Neuronal stem cell (in vitro differentiated cells): Measurements from ENCODE around the gene YIPF5.

ENCODE experiments used
- DNase-seq: peaks from one replicate; pipeline ENCODE4 v3.0.0-alpha.2; 2013; ENCODE audit warnings: low spot score
- H2AFZ ChIP-seq: one replicate; pipeline ENCODE4 v1.6.1; 2013; ENCODE audit warnings: mild to moderate bottlenecking, low read length, inconsistent platforms
- H2AK5ac ChIP-seq: 2 replicates; pipeline ENCODE4 v1.6.1; 2013; ENCODE audit warnings: low read depth, mild to moderate bottlenecking, inconsistent platforms, low read length, moderate library complexity, mixed read lengths
- H2BK120ac ChIP-seq: 2 replicates; pipeline ENCODE4 v1.6.1; 2013; ENCODE audit warnings: low read depth, mild to moderate bottlenecking, inconsistent platforms, low read length, moderate library complexity, mixed read lengths
- H2BK12ac ChIP-seq: one replicate; pipeline ENCODE4 v1.6.1; 2013; ENCODE audit warnings: low read length, inconsistent platforms
- H2BK15ac ChIP-seq: 2 replicates; pipeline ENCODE4 v1.6.1; 2013; ENCODE audit warnings: mild to moderate bottlenecking, low read length, inconsistent platforms, mixed read lengths
- H2BK5ac ChIP-seq: one replicate; pipeline ENCODE4 v1.6.1; 2013; ENCODE audit warnings: inconsistent platforms, mild to moderate bottlenecking, low read length, moderate library complexity
- H3K14ac ChIP-seq: one replicate; pipeline ENCODE4 v1.6.1; 2013; ENCODE audit warnings: low read length, inconsistent platforms
- H3K18ac ChIP-seq: 2 replicates; pipeline ENCODE4 v1.6.1; 2013; ENCODE audit warnings: low read length, inconsistent platforms
- H3K23ac ChIP-seq: 2 replicates; pipeline ENCODE4 v1.6.1; 2013; ENCODE audit warnings: low read depth, mild to moderate bottlenecking, mixed read lengths, low read length, inconsistent platforms; ENCODE audit not compliant: poor library complexity
- H3K27ac ChIP-seq: replicated peaks from 3 replicates; pipeline ENCODE4 v1.5.1; 2013; ENCODE audit warnings: low read length, inconsistent platforms
- H3K27me3 ChIP-seq, 3 experiments: 2 replicates each; pipeline ENCODE4 v1.6.1; 2013; ENCODE audit warnings: low read length in 3 of 3, mild to moderate bottlenecking in 2 of 3, inconsistent platforms in 1 of 3, low read depth in 1 of 3, mixed read lengths in 1 of 3, moderate library complexity in 1 of 3; ENCODE audit not compliant: control insufficient read depth in 3 of 3, insufficient read depth in 3 of 3
- H3K36me3 ChIP-seq, 2 donors: replicated peaks in 1 of 2; 2 replicates each; pipeline ENCODE4 v1.6.1; 2013; ENCODE audit warnings: low read length in 2 of 2; ENCODE audit not compliant: control insufficient read depth in 2 of 2, insufficient read depth in 2 of 2
- H3K4ac ChIP-seq: 2 replicates; pipeline ENCODE4 v1.6.1; 2013; ENCODE audit warnings: inconsistent platforms, mild to moderate bottlenecking, low read length, moderate library complexity
- H3K4me1 ChIP-seq, 2 donors: 1 replicate in 1 of 2; 2 replicates in 1 of 2; pipeline ENCODE4 v1.6.1; 2013; ENCODE audit warnings: low read length in 2 of 2, low read depth in 1 of 2; ENCODE audit not compliant: control insufficient read depth in 2 of 2, insufficient read depth in 1 of 2
- H3K4me2 ChIP-seq: one replicate; pipeline ENCODE4 v1.6.1; 2013; ENCODE audit warnings: mild to moderate bottlenecking, low read length, inconsistent platforms; ENCODE audit not compliant: insufficient read depth, poor library complexity, severe bottlenecking
- H3K4me3 ChIP-seq, 2 donors: 2 replicates each; pipeline ENCODE4 v1.5.1; 2013; ENCODE audit warnings: low read length in 2 of 2, mild to moderate bottlenecking in 2 of 2, inconsistent platforms in 1 of 2, moderate library complexity in 1 of 2
- H3K79me1 ChIP-seq: one replicate; pipeline ENCODE4 v1.6.1; 2013; ENCODE audit warnings: low read depth, mild to moderate bottlenecking, inconsistent platforms, low read length, moderate library complexity
- H3K9ac ChIP-seq: one replicate; pipeline ENCODE4 v1.6.1; 2013; ENCODE audit warnings: mild to moderate bottlenecking, low read depth, low read length, inconsistent platforms; ENCODE audit not compliant: poor library complexity
- H3K9me3 ChIP-seq, 2 donors: replicated peaks in 1 of 2; 2 replicates each; pipeline versions ENCODE3 to v1.6.1; 2013; ENCODE audit warnings: low read length in 2 of 2, mild to moderate bottlenecking in 2 of 2, inconsistent platforms in 1 of 2, low read depth in 1 of 2, mixed read lengths in 1 of 2, moderate library complexity in 1 of 2; ENCODE audit not compliant: control insufficient read depth in 2 of 2, insufficient read depth in 1 of 2
- H4K8ac ChIP-seq: one replicate; pipeline ENCODE4 v1.6.1; 2013; ENCODE audit warnings: low read depth, mild to moderate bottlenecking, inconsistent platforms, low read length, moderate library complexity
- H4K91ac ChIP-seq: one replicate; pipeline ENCODE4 v1.6.1; 2013; ENCODE audit warnings: low read length, low read depth, mild to moderate bottlenecking, inconsistent platforms; ENCODE audit not compliant: poor library complexity
- WGBS, 2 donors: extraction: QIAGEN DNeasy Blood & Tissue Kit; methylation state at CpG; one replicate each; pipeline ENCODE4 v1.1.7; 2013; ENCODE audit warnings: missing lambda C conversion rate in 2 of 2, mixed read lengths in 1 of 2; ENCODE audit not compliant: insufficient read length in 2 of 2, insufficient replicate concordance in 1 of 2; ENCODE audit errors: extremely low coverage in 2 of 2; 5-methylcytosine and 5-hydroxymethylcytosine counted together

YIPF5 gene

GRCh38 chr5:144122641-144123040, 47.8 kb downstream of the YIPF5 start:
- no peak for DNase-seq
- H3K14ac ChIP-seq = no peak overlapping the region
- no peak overlapping the region for H4K91ac ChIP-seq
- H3K4me1 ChIP-seq = peaks cover 1 to 4% of the 10 kb centered on the region in 2 donors
- H3K4me3 ChIP-seq = no peak overlapping the region
- no peak overlapping the region for H2BK120ac ChIP-seq
- no peaks in the 10 kb centered on the region for H3K27me3 ChIP-seq
- H3K79me1 ChIP-seq = no peaks in the 10 kb centered on the region
- no peak overlapping the region for H3K27ac ChIP-seq
- H3K9me3 ChIP-seq = no peaks in the 10 kb centered on the region
- no peak overlapping the region for H3K4me2 ChIP-seq
- H3K9ac ChIP-seq = no peak overlapping the region
- H3K23ac ChIP-seq = no peak overlapping the region
- no peak overlapping the region for H2AK5ac ChIP-seq
- H2BK12ac ChIP-seq = no peak overlapping the region
- H4K8ac ChIP-seq = no peak overlapping the region
- H2BK5ac ChIP-seq = no peak overlapping the region
- no peak overlapping the region for H3K4ac ChIP-seq
- no peak overlapping the region for H3K18ac ChIP-seq
- no peaks in the 10 kb centered on the region for H3K36me3 ChIP-seq
- H2AFZ ChIP-seq = no peak overlapping the region
- no peak overlapping the region for H2BK15ac ChIP-seq
- no CpG with 5 or more reads among the region's 3 CpGs for WGBS, 2 donors

- Histone ChIP-seq H3K79me1 (no peaks in the 10 kb centered on the region), H3K36me3 (no peaks in the 10 kb centered on the region), H4K8ac (no peak overlapping the region)
Observed at GRCh38 chr5:144122081-144122480, 48.4 kb downstream of the YIPF5 start.

GRCh38 chr5:144121577-144121976, 48.9 kb downstream of the YIPF5 start:
- Histone ChIP-seq H4K91ac (no peak overlapping the region), H3K14ac (no peak overlapping the region), H2BK5ac (no peak overlapping the region), H2BK15ac (no peak overlapping the region), H3K4ac (no peak overlapping the region), H4K8ac (no peak overlapping the region), H3K23ac (no peak overlapping the region), H2BK12ac (no peak overlapping the region), H3K79me1 (no peaks in the 10 kb centered on the region), H3K9ac (no peak overlapping the region), H3K27me3 (no peaks in the 10 kb centered on the region), H3K4me1 (peaks cover 4% of the 10 kb centered on the region in 2 donors), H2AK5ac (no peak overlapping the region), H3K9me3 (no peaks in the 10 kb centered on the region), H3K36me3 (no peaks in the 10 kb centered on the region), H3K27ac (no peak overlapping the region), H2AFZ (no peak overlapping the region), H3K4me2 (no peak overlapping the region), H3K4me3 (no peak overlapping the region), H2BK120ac (no peak overlapping the region), H3K18ac (no peak overlapping the region)
- DNase-seq = no peak
- WGBS, 2 donors = no CpG with 5 or more reads among the region's 1 CpG

More at GRCh38 chr5:144122081-144122480, 48.4 kb downstream of the YIPF5 start:
- WGBS, 2 donors = no CpG with 5 or more reads among the region's 2 CpGs
- Histone ChIP-seq H2BK120ac (no peak overlapping the region), H3K4me1 (peaks cover 4% of the 10 kb centered on the region in 2 donors), H3K27me3 (no peaks in the 10 kb centered on the region), H2BK15ac (no peak overlapping the region), H3K9me3 (no peaks in the 10 kb centered on the region), H3K9ac (no peak overlapping the region), H4K91ac (no peak overlapping the region), H3K23ac (no peak overlapping the region), H3K27ac (no peak overlapping the region), H3K4ac (no peak overlapping the region), H2AK5ac (no peak overlapping the region), H3K4me3 (no peak overlapping the region), H2AFZ (no peak overlapping the region), H2BK5ac (no peak overlapping the region), H3K18ac (no peak overlapping the region), H3K4me2 (no peak overlapping the region), H3K14ac (no peak overlapping the region), H2BK12ac (no peak overlapping the region)
- DNase-seq = no peak

- Histone ChIP-seq H4K91ac (no peak overlapping the region), H2AFZ (no peak overlapping the region), H3K4me1 (peaks cover 4% of the 10 kb centered on the region in 2 donors), H2BK5ac (no peak overlapping the region), H2AK5ac (no peak overlapping the region), H3K9ac (no peak overlapping the region), H3K27me3 (no peaks in the 10 kb centered on the region), H3K79me1 (no peaks in the 10 kb centered on the region), H3K18ac (no peak overlapping the region), H2BK12ac (no peak overlapping the region), H3K27ac (no peak overlapping the region), H2BK15ac (no peak overlapping the region), H3K9me3 (no peaks in the 10 kb centered on the region), H3K23ac (no peak overlapping the region), H2BK120ac (no peak overlapping the region), H3K36me3 (no peaks in the 10 kb centered on the region), H3K4me3 (no peak overlapping the region), H4K8ac (no peak overlapping the region), H3K4ac (no peak overlapping the region), H3K4me2 (no peak overlapping the region), H3K14ac (no peak overlapping the region)
- no peak for DNase-seq
- WGBS, 2 donors = no CpG with 5 or more reads among the region's 2 CpGs
Observed at GRCh38 chr5:144120661-144121180, 49.7 kb downstream of the YIPF5 start.
